HFF-Myc (cell line): ENCODE data around the gene NAA10.

Experiments
- DNase-seq: peaks from one replicate; pipeline ENCODE4 v3.0.0-alpha.2; 2011; ENCODE audit warnings: low read depth; ENCODE audit errors: extremely low read depth
- H3K4me3 ChIP-seq: replicated peaks from 2 replicates; pipeline ENCODE4 v1.5.1; 2011; ENCODE audit warnings: low read depth, mild to moderate bottlenecking, control low read depth, low read length
- TF ChIP-seq, protein P1 (sequence below): IDR thresholded peaks from 2 replicates; pipeline ENCODE4 v1.5.1; 2012; ENCODE audit warnings: mild to moderate bottlenecking, low read depth, low read length, control low read depth; ENCODE audit errors: missing control alignments

Gene NAA10

DNA sequence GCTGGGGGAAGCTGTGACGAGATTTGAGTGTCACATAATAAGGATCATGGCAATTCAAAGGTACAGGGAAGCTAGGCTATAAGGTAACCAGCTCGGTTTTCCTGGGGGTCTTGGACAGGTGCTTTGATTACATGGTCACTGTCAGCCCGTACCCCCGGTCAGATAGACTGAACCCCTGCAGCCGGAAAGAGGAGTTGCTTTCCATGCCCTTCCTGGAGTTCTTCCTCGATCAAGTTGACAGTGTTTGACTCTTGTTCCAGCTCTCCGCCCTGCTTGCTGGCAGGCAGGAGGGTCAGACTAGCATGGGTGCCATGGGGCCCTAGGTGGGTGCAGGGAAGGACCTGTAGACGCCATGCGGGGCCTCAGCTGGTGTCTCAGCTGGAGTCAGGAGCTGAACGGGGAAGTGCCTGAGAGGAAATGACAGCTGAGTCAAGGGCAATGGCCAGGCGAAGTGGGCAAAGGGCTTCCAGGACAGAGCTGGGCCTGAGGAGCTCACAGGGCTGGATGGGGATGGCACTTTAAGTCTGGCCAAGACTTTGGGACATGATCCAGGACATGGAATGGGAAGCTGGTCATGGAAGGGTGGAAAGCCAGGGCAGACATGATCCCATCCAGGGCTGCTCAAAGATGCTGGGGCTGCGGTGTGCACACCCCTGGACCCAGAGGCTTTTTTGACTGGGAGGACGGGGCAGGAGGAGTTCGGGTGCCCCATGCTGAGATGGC, 39.3 kb upstream of the NAA10 start:
- TF ChIP-seq, protein P1, sequence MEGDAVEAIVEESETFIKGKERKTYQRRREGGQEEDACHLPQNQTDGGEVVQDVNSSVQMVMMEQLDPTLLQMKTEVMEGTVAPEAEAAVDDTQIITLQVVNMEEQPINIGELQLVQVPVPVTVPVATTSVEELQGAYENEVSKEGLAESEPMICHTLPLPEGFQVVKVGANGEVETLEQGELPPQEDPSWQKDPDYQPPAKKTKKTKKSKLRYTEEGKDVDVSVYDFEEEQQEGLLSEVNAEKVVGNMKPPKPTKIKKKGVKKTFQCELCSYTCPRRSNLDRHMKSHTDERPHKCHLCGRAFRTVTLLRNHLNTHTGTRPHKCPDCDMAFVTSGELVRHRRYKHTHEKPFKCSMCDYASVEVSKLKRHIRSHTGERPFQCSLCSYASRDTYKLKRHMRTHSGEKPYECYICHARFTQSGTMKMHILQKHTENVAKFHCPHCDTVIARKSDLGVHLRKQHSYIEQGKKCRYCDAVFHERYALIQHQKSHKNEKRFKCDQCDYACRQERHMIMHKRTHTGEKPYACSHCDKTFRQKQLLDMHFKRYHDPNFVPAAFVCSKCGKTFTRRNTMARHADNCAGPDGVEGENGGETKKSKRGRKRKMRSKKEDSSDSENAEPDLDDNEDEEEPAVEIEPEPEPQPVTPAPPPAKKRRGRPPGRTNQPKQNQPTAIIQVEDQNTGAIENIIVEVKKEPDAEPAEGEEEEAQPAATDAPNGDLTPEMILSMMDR, result no peak
- H3K4me3 ChIP-seq, result peak overlapping the region; percentile 51; the same call in 1 of the 2 replicates
- no peak for DNase-seq

DNA sequence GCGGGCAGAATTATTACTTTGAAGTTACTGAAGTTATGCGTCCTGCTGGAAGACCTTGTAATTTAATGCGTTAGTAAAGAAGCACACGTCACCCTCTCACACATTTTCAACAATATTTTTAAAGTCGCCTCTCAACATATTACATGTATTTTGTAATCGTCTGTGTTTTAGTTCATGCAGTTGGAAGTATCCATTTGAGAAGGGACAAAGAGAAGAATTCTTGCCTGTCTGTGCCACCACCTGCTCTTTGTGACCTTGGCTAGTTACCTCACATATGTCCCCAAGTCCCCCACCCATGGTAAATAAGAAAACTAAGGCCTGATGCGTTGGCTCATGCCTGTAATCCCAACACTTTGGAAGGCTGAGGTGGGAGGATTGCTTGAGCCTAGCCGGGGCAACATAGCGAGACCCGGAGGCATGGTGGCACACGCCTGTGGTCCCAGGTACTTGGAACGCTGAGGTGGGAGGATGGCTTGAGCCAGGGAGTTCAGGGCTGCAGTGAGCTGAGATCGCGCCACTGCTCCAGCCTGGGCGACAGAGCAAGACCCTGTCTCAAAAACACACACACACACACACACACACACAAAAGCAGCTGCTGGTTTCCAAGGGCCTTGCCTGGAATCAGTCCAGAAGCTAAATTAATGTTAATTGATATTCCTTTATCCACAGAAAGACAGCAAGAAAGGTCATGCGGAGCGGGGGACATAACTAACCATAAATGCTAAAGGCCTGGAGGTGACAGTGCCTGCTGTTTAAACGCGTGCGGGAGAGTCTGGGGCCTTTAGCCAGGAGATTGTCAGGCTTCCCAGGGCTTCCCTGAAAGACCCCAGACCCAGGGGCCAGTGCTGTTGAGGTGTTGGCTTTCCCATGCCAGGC, 38.5 kb upstream of the NAA10 start:
- H3K4me3 ChIP-seq, result peak overlapping the region; percentile 51
- TF ChIP-seq, protein P1, result no peak
- no peak for DNase-seq

DNA sequence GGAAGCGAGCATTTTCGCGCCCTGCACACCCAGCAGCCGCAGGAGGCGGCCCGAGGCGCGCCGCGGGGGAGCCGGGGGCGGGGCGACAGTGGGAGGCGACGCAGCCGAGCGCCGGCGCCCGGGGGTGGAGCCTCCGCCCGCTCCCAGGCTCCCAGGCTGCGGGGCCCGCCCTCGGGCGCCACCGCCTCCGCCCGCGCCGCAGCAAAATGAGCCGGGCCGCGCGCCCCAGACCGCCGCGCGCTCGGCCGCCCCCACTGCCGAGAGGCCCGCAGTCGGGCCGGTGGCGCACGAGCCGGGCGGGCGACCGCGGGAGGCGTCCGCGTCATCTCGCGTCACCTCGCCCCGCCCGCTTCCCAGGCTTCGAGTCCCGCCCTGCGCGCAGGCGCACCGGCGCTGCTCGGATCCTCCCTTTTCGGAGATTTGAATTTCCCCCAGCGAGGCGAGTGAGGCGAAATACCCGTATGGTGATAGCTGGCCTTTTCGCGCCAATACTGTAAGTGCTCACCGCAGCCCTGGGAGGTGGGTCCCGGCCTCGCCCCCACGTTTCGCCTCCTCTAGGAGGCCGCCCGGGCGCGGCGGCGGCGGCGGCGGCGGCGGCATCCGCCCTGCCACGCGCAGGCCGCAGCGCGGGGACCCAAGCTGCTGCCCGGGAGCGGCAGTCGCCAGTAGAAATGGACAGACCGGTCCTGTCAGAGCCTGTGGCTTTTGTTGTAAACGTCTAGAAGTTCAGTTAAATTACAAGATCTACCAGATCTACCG, 37.7 kb upstream of the NAA10 start, which contains the start of gene TMEM187:
Gene TMEM187 (plus strand): TSS at position 387 of the 759 bp plus-strand sequence. CDS start 9,309 bp downstream, outside the sequence.
- peak within 1 kb of the TSS; percentile 73 for H3K4me3 ChIP-seq
- DNase-seq, result peak; percentile 69
- TF ChIP-seq, protein P1, result no peak

DNA sequence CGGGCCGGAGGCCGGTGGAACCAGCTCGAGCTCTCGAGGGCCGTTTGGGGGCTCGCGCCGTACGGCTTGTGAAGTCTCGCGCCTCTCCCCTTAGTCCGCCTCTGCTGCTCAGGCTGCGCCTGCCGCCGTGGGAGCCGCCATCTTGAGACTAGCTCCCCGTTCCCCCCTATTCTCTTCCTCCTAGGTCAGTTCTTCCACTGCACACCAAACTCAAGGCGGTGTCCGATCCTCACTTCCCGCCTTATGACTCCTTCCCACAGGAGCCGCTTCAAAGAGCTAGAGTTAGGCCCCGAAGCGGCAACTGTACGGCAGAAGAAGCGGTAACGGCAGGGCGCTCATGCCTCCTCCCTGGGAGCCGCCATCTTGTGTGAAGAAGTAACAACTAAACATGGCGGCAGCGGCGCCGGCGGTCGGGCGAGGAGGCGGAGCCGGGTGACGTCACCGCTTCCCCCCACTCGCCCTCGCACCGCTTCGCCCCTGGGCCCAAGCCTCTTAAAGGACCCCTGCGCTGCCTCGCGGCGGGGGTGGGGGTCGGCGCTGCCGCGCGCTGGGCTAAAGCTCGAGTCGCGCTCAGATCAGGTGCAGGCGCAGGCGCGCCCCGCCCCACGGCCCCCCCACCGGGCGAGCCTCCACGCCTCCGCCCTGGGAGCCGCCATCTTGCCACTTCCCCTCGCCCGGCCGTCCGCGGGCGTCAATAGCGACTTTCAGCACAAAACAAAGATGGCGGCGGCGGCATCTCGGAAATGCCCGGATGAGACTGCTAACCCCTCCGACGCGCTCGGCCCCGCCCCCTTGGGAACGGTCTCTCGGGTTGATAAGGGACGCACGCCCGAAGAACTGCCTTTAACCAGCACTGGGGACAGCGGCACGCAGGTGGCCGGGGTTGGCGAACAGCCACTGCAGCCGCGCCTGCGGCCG, 36.9 kb upstream of the NAA10 start, which contains the start of gene HCFC1:
Gene HCFC1 (minus strand): TSS at position 369 of the 918 bp plus-strand sequence. CDS start 978 bp downstream, outside the sequence.
- TF ChIP-seq, protein P1, result no peak
- DNase-seq, result peak; percentile 51
- peak within 1 kb of the TSS; percentile 73 for H3K4me3 ChIP-seq

DNA sequence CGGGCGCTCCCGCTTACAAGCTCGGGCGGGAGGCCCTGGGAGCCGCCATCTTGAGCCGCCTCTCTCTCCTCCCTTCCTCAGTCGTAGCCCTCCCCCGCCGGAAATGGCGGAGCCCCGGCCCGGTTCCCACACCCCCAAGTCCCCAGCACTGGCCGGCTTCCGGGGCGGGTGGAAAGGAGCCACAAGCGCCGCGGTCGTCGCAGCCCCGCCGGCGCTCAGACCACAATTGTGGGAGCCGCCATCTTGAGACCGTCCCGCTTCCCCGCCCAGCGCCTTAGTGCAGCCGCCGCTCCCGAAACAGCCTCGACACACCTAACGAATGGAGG, 36.2 kb upstream of the NAA10 start:
- H3K4me3 ChIP-seq, result peak overlapping the region; percentile 73

More for the DNA sequence above, 36.2 kb upstream of the NAA10 start:
- DNase-seq, result no peak
- TF ChIP-seq, protein P1, result no peak
